Ammon's horn (tissue), 1 donor: ENCODE measurements around the gene DNAJB7.
"Not testable (repeated sequence)": the region's sequence is repeated elsewhere in the genome, so short reads cannot be mapped to it uniquely, and the experiment has no call there.

Experiments
- DNase-seq: peaks from one replicate; pipeline ENCODE4 v3.0.0-alpha.2; 2016; ENCODE audit warnings: low spot score

The DNAJB7 gene

DNA sequence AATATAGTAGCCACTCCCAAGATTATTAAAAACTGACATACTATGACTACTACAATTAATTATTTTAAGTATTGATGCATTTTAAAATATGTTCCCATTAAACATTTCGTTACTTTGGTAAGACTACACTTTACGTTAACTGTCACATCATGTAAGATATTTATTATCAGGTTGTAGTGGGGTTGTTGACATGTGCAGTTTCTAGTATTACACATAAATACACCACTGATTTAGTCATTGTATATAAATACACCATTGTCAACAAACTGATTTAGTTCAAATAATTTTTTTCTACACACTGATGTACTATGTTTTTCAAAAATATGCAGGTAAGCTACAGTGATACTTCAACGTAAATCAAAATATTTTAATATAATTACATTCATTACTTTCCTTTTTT, 17.0 kb downstream of the DNAJB7 start:
- no peak for DNase-seq

DNA sequence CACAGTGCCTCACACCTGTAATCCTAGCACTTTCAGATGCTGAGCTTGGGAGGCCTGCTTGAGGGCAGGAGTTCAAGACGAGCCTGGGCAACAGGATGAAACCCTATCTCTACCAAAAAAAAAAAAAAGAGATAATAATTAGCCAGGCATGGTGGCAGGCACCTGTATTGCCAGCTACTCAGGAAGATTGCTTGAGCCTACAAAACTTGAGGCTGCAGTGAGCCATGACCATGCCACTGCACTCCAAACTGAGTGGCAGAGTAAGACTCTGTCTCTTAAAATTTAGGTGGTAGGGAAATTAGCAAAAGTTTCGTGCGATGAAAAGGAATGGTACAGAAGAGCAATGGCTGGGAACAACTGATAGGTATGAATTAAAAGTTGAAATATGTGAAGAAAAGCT, 23.4 kb downstream of the DNAJB7 start:
- no peak for DNase-seq

DNA sequence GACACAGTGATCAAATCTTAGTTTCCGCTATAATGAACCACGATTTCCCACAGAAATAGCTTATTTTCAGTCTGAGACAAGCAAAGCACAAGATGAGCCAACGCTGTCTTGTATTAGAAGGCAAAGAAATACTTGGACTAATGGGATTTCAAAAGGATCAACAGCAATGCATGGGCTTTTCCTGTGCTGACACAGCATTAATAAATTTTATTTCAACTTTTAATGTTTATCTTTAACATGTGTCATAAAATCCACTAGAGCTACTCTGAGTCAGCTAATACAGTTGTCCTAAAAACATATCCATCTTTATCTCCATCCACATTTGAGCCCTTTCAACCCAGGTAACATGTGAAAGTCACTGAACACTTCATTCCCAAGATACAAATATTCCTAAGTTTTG, 27.3 kb downstream of the DNAJB7 start:
- no peak for DNase-seq

DNA sequence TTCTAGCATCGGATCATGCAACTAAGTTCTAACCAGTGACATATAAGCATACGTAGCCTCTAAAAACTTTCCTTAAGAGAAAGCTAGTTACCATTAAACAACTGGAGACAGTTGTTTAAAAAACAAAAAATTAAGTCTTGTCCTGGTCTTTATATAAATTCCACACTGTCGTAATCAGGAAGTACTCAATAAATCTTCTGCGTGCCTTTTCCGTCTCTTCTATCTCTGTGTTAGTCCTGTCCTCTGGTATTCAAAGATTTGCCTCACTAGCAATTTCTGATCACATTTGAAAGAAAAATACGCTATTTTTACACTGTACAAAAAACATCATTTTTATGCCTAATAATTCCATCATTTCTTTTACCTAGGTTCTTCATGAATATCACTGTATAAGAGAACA, 32.8 kb downstream of the DNAJB7 start:
- DNase-seq, result no peak

DNA sequence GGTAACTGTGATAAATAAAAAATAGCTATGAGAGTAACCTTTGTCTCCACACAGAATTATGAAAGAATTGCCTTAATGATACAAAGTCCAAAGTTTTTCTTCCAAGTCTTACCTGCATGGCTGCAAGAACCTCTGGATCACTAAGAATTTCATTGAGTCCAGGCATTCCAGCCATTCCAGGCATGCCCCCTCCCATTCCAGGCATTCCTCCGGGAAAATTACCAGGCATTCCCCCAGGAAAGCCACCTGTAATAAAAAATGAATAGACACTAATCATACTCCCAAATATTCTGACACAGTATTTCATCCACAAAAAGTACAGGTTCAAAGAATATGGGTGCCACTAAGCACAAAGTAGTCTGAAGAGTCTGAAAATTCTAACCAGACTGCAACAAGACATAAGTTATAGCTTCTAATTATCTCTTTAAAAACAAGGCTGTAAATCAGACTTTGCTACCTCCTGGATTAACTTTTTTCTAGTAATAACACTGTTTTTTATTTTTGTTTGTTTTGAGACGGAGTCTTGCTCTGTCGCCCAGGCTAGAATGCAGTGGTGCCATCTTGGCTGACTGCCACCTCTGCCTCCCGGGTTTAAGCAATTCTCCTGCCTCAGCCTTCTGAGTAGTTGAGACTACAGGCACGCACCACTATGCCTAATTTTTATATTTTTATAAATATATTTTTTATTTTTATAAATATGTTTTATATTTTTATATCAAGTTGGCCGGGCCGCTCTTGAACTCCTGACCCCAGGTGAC, 34.8 kb downstream of the DNAJB7 start:
- no peak for DNase-seq

DNA sequence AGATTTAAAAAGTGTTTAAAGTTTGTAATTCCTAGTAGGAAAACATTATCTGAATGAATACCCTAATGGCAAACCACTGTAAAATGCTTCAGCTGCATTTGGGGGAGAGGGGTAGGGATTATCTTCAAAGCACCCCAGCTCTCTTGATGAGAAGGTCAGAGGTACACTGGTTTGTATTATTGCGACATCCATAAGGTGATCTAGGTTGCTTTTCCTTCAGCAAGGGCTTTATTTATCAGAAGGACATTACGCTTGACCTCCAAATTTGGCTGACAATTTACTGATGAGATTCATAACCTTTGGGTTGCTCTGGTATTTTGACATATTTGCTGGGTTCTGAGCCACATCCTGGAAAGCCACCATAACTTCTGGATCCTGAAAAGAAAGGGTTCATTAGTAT, 35.6 kb downstream of the DNAJB7 start:
- DNase-seq, result not testable (repeated sequence)

DNA sequence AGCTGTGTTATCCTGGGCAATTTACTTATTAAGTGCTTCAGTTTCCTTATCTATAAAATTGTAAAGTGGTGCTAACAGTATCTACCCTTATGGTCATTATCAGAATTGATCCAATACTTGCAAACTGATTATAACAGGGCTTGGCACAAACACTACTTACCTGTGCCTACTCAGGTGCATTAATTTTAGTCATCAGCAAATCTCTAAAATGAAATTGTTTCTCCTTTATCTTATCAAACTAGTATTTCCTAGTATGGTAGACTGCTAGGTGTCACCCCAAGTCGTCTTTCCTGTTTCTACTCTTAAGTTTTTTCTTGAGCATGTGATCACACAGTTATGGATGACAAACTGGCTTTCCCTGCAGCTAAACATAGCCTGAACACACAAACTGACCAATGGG, 38.5 kb downstream of the DNAJB7 start:
- no peak for DNase-seq

DNA sequence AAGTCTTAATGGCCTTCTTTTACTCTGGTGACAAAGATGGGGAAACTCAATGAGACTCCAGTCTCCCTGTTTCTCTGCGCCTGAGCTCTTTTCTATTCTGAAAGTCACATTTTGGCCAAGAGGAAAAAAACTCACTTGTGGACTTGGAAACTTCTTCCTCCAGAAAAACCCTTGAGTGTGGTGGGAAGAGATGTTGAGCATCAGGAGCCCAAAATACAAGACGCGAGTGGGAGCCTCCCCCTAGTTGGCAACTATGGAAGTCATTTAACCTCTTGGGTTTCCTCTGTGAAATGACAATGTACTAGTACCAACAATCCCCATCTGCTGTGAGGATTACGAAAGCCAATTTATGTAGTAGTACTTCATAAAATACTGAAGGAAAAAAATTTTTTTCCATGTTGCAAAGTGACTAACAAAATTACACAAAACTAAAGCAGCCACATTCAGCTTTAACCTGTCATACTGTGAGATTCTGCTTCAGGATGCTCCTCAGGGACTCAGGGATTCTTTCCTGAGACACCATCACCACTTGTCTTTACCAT, 42.2 kb downstream of the DNAJB7 start:
- peak; percentile 25 for DNase-seq

DNA sequence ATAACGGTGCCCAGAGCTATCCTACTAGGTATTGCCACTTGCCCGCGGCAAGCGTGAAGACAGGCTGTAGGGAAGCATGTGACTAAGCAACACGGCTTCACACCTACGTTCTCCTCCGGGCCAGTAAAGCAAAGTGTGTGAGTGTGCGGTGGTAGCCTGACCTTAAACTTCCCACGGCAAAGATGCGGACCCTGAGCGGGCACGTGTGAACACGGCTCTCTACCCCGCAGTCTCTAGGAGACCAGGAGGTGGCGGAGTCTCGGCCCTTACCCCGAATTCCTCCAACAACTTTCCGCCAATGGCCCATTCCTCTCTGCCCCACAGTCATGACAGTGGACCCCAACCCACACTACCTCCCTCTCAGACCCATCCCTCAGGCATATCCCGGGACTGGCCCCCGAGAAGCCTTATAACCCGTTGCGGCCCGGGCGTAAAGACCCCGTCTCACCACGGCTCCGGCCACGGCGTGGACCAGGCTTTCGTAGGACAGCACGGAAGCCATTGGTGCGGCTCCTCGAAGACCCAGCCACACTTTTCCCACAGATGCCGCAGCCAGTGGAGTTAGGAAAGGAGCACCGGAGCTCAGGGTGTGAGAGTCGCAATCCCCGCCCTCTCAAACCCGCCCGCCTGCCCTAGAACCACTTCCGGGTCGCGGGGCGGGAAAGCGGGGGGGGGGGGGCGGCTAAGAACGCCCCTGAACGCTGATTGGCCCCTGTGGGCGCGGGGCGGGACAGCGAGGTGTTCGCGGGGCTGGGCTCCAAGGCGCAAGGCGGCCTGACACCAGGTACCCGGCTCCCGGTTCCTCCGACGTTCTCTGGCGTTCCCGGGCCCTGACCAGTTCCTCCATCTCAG, 42.9 kb downstream of the DNAJB7 start, which contains the start of gene SLC25A17:
SLC25A17 (minus strand) TSS at position 600 of the 852 bp plus-strand sequence; CDS start at position 502, 98 bp downstream.
- DNase-seq, result peak; percentile 92

DNA sequence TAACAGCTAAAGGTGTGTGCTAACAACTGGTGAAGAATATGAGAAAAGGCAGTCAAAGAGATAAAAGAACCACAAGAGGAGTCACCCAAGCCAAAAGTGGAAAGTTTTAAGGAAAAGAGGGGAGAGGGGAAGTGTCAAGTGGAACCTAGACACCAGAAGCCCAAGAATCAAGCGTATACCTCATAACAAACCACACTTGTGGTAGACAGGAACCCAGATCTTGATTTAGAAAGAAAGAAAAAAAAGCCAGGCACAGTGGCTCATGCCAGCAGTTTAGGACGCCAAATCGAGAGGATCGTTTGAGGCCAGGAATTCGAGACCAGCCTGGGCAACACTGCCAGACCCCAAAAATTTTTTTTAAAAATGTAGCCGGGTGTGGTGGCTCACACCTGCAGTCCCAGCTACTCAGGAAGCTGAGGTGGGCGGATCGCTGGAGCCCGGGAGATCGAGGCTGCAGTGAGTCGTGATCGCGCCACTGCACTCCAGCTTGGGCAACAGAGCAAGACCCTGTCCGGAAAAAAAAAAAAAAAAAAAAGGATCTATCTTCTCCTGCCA, 43.6 kb downstream of the DNAJB7 start:
- no peak for DNase-seq

DNA sequence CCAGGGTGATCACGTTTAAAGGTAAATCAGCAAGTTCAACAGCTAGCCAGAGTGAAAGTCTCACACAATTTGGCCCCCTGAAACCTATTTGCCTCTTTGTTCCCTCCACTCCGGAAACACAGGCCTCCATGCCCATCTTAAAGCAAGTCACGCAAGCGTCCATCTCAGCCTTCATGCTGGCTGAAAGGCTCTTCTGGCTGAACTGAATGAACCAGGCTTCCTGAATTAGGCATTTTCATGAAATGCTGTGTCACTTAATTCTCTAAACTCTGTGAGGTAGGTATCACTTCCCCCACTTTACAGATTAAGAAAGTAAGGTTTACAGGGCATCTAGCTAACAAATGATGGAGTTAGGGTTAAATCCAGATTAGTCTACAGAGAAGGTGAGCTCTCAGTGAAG, 44.2 kb downstream of the DNAJB7 start:
- DNase-seq, result peak; percentile 4

DNA sequence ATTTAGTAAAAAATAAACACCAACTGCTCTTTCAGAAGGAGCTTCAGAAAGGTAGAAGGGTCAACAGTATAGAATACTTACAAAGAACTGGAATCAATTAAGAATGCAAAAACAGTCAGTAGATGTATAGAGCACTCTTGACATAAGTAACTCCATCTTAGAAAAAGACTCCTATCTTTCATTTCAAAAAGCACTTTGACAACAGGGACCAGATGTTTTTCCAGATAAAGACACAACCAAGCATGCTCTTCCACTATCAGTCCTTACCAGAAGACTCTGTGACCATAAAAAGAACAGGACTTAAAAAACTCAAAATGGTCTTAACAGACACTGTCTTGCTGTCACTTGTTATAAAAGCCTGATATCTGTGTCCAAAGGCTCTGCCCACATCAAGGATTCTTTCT, 48.0 kb downstream of the DNAJB7 start:
- no peak for DNase-seq
